Glutamatergic neuron (in vitro differentiated cells): ENCODE data around the gene PAIP2B. TPM values are rescaled to one million over a fixed set of nuclear protein-coding genes. Genes with fewer than 3 reads are reported as not detected.
A peak's percentile ranks its signal among the peaks of the same experiment; 100 is the strongest.

Source experiments
- DNase-seq: peaks from one replicate; pipeline ENCODE4 v3.0.0; 2022
- H3K27ac Mint-ChIP-seq: one replicate; pipeline ENCODE4 v1.8.0; 2020; ENCODE audit warnings: mild to moderate bottlenecking, mixed read lengths, inconsistent platforms; ENCODE audit not compliant: unreplicated experiment
- H3K27me3 Mint-ChIP-seq: one replicate; pipeline ENCODE4 v1.8.0; 2020; ENCODE audit warnings: mild to moderate bottlenecking, moderate library complexity, mixed read lengths, inconsistent platforms; ENCODE audit not compliant: unreplicated experiment
- H3K36me3 Mint-ChIP-seq: one replicate; pipeline ENCODE4 v1.8.0; 2020; ENCODE audit warnings: mild to moderate bottlenecking, mixed read lengths, inconsistent platforms; ENCODE audit not compliant: unreplicated experiment
- H3K4me1 Mint-ChIP-seq: one replicate; pipeline ENCODE4 v1.8.0; 2020; ENCODE audit warnings: mild to moderate bottlenecking, low read depth, mixed read lengths, inconsistent platforms; ENCODE audit not compliant: unreplicated experiment
- H3K4me3 Mint-ChIP-seq: one replicate; pipeline ENCODE4 v1.8.0; 2020; ENCODE audit warnings: mild to moderate bottlenecking, mixed read lengths, inconsistent platforms; ENCODE audit not compliant: unreplicated experiment
- H3K9me3 Mint-ChIP-seq: one replicate; pipeline ENCODE4 v1.8.0; 2020; ENCODE audit warnings: mild to moderate bottlenecking, moderate library complexity, mixed read lengths, inconsistent platforms; ENCODE audit not compliant: unreplicated experiment
- CTCF ChIP-seq: fragments of 200-600 bp; sonication (generic); IDR thresholded peaks from one replicate; pipeline ENCODE4 v1.5.0; 2021; ENCODE audit not compliant: partially characterized antibody, unreplicated experiment
- total RNA-seq: library from RNA; stranded (reverse); fragmentation: NEBNext Ultra II Directional; extraction: Animal tissue kit (Norgen Biotek cat#: 25700); gene quantifications from one replicate; pipeline ENCODE4 v1.2.1, GENCODE V29; 2021; ENCODE audit not compliant: unreplicated experiment

The PAIP2B gene
- total RNA-seq, 1 donor from 2014 or later, result 15.6 TPM

DNA sequence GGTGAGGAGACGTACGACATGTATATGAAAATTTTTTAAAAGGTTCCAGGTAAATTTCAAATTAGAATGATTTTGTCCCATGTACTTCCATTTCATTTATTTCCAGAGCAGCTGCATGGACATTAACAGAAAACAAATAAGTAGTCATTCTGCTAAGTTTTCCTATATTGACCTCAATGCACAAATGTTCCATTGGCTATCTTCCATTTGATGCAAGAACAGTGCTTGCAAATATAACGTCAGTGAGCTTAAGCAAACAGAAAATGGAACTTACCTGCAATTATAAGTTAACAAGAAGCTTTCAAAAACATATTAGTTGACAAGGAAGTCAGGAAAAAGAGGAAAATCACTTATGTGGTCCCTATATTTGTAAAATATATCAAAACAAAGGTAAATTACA lies 16.6 kb downstream of the PAIP2B start:
- H3K4me1 Mint-ChIP-seq, result no peaks in the 10 kb centered on the region
- TF ChIP-seq CTCF, result no peak
- H3K36me3 Mint-ChIP-seq, result peaks cover 5% of the 10 kb centered on the region
- no peaks in the 10 kb centered on the region for H3K9me3 Mint-ChIP-seq
- H3K27ac Mint-ChIP-seq, result no peak overlapping the region
- DNase-seq, result no peak
- no peaks in the 10 kb centered on the region for H3K27me3 Mint-ChIP-seq
- no peak overlapping the region for H3K4me3 Mint-ChIP-seq

- Mint-ChIP-seq H3K27me3 (no peaks in the 10 kb centered on the region), H3K9me3 (no peaks in the 10 kb centered on the region), H3K4me3 (no peak overlapping the region), H3K36me3 (peaks cover 5% of the 10 kb centered on the region), H3K27ac (no peak overlapping the region), H3K4me1 (no peaks in the 10 kb centered on the region)
- TF ChIP-seq CTCF, result no peak
- no peak for DNase-seq
These were observed 18.1 kb downstream of the PAIP2B start for GRCh38 chr2:71208756-71209155.

DNA sequence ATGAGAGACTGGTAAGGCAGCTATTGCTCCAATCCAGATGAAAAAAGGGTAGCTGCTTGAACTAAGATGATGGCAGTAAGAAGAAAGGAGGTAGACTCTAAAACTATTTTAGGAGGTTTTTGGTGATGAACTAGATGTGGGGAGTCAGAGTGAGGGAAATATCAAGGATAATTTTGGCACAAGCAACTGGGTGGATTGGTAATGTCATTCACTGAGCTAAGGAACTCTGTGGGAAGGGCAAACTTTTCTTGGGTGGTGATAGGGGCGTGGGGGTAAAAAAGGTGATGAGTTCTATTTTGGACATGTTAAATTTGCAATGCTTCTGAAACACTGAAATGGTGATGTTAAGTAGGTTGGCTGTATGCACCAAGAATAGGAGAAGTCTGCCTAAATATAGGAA lies 19.3 kb downstream of the PAIP2B start:
- no peak for TF ChIP-seq CTCF
- Mint-ChIP-seq H3K4me1 (no peaks in the 10 kb centered on the region), H3K27ac (no peak overlapping the region), H3K27me3 (no peaks in the 10 kb centered on the region), H3K36me3 (peaks cover 5% of the 10 kb centered on the region), H3K9me3 (no peaks in the 10 kb centered on the region), H3K4me3 (no peak overlapping the region)
- DNase-seq, result no peak

DNA sequence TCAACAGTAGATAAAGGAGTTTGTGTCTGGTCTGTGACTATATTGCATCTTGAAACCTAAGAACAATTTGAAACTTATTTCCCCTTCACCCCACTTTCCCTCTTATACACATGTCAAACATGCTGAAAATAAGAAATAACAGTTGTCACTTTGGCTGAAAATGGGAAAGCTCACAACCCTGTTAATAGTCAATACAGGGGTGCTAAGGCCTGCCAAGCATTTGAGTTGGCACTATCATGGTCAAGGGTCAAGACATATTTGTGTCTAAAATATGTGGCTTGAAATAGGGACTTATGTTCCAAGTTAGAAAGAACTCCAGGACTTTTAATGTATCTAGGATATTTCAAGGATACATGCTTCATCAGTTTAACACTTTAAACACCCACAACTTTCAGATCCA lies 20.6 kb downstream of the PAIP2B start:
- H3K27me3 Mint-ChIP-seq, result no peaks in the 10 kb centered on the region
- no peaks in the 10 kb centered on the region for H3K4me1 Mint-ChIP-seq
- H3K9me3 Mint-ChIP-seq, result no peaks in the 10 kb centered on the region
- H3K36me3 Mint-ChIP-seq, result peaks cover 5% of the 10 kb centered on the region
- no peak for TF ChIP-seq CTCF
- no peak overlapping the region for H3K27ac Mint-ChIP-seq
- no peak overlapping the region for H3K4me3 Mint-ChIP-seq
- DNase-seq, result no peak

DNA sequence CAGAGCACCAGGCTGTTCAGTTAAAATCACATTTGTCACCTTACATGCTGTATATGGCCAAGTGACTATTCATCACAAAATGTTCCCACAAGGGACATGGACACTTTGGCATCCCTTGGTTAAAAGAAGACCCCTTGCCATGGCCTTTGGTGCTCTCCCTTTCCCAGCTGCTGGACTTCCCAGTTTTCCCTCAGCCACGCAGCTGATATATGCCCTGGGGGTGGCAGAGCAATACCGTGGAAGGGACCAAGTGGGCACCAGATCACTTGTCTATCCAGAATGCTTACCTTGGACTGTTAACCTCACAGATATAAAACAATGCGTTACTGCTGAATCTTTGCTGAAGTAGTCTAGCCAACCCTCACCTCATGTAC lies 35.3 kb downstream of the PAIP2B start:
- H3K9me3 Mint-ChIP-seq, result peaks cover 5% of the 10 kb centered on the region
- no peak overlapping the region for H3K4me3 Mint-ChIP-seq
- no peaks in the 10 kb centered on the region for H3K27me3 Mint-ChIP-seq
- H3K4me1 Mint-ChIP-seq, result no peaks in the 10 kb centered on the region
- no peak for DNase-seq
- H3K36me3 Mint-ChIP-seq, result peaks cover 15% of the 10 kb centered on the region
- H3K27ac Mint-ChIP-seq, result peak overlapping the region; percentile 2
- TF ChIP-seq CTCF, result no peak
